Measurements from ENCODE around the gene TBC1D26.

DNA sequence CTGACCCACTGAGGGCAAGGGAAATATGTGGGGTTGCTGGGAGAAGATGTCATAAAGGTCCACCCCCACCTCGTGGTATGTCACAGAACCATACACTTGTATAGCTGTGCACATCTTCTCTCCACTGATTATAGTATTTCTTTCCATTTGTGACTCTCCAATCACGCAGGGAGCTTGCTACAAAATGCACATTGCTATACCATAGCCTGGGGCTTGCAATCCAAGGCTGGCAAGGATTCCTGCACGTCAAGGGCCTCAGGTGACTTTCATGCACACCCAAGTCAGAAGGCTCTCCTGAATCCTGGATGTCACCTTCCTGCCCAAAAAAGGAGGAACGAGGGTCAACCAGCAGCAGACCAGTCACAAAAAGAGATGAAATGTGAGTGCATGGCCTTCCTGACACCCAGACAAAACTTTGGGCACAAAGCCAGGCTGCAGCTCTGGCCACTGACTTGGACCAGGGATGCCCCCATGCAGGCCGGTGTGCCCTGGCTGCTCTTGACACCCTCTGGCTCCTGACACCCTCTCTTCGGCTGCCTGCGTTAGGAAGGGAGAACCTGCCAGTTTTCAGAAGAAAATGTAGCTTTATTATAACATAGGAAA lies 12.1 kb downstream of the TBC1D26 start:
- TF ChIP-seq EZH2 (IDR thresholded peaks at IDR 0.05; ENCODE audit: insufficient read depth, poor library complexity, severe bottlenecking), result no peak
- no peak for TF ChIP-seq EZH2phosphoT487 (IDR thresholded peaks at IDR 0.05; ENCODE audit: insufficient read depth, low read depth)
